Naive thymus-derived CD4-positive, alpha-beta T cell (primary cell): ENCODE results near the gene ATG10. TPM values are rescaled to one million over a fixed set of nuclear protein-coding genes. Genes with fewer than 3 reads are reported as not detected.
"Not testable (repeated sequence)": the region's sequence is repeated elsewhere in the genome, so short reads cannot be mapped to it uniquely, and the experiment has no call there.

Experiments used
- ATAC-seq: fragments of 150-1000 bp; cut with Tn5 transposase; 2 replicates; pipeline ENCODE4 v1.10.0; 2021; ENCODE audit warnings: mild to moderate bottlenecking, moderate library complexity
- CTCF ChIA-PET: fragments of 350-600 bp; sonication (Branson Sonifier 250); formaldehyde crosslinking; loops from one replicate; lab custom pipeline; 2021; ENCODE audit warnings: antibody characterized with exemption; lab: Charles Lee
- POLR2A ChIA-PET: fragments of 350-600 bp; sonication (Branson Sonifier 250); formaldehyde crosslinking; loops from one replicate; lab custom pipeline; 2021; ENCODE audit warnings: antibody characterized with exemption, inconsistent platforms; lab: Charles Lee
- DNase-seq, 9 donors: peaks; one replicate each; pipeline versions ENCODE4 v3.0.0 to v3.0.0-alpha.2; 2020 to 2022; ENCODE audit warnings: mixed read lengths in 1 of 9
- H3K27ac ChIP-seq: one replicate; pipeline ENCODE4 v1.7.0; 2013; ENCODE audit warnings: mild to moderate bottlenecking, low read depth, low read length, moderate library complexity
- H3K27me3 ChIP-seq, 2 donors: one replicate each; pipeline ENCODE4 v1.7.0; 2013; ENCODE audit warnings: low read length in 2 of 2, mild to moderate bottlenecking in 2 of 2, moderate library complexity in 2 of 2; ENCODE audit not compliant: control insufficient read depth in 2 of 2, insufficient read depth in 2 of 2
- H3K36me3 ChIP-seq, 3 experiments: 1 replicate in 2 of 3; 2 replicates in 1 of 3; pipeline ENCODE4 v1.7.0; 2013; ENCODE audit warnings: low read length in 3 of 3, mild to moderate bottlenecking in 3 of 3, moderate library complexity in 1 of 3; ENCODE audit not compliant: insufficient read depth in 3 of 3, control insufficient read depth in 2 of 3
- H3K4me1 ChIP-seq, 2 donors: one replicate each; pipeline ENCODE4 v1.7.0; 2013; ENCODE audit warnings: low read length in 2 of 2, mild to moderate bottlenecking in 2 of 2, moderate library complexity in 1 of 2; ENCODE audit not compliant: control insufficient read depth in 2 of 2, insufficient read depth in 2 of 2
- H3K4me3 ChIP-seq: 2 replicates; pipeline ENCODE4 v1.7.0; 2013; ENCODE audit warnings: mild to moderate bottlenecking, low read length
- H3K9me3 ChIP-seq, 3 experiments: 1 replicate in 2 of 3; 2 replicates in 1 of 3; pipeline ENCODE4 v1.7.0; 2013; ENCODE audit warnings: low read length in 3 of 3; ENCODE audit not compliant: control insufficient read depth in 2 of 3
- H3K27ac Mint-ChIP-seq, 9 donors: one replicate each; pipeline ENCODE4 v1.8.0; 2020 to 2022; ENCODE audit warnings: mixed read lengths in 9 of 9, mild to moderate bottlenecking in 8 of 9, moderate library complexity in 5 of 9, inconsistent platforms in 2 of 9
- H3K27me3 Mint-ChIP-seq, 5 donors: one replicate each; pipeline ENCODE4 v1.8.0; 2021 to 2022; ENCODE audit warnings: mixed read lengths in 5 of 5, mild to moderate bottlenecking in 1 of 5
- H3K36me3 Mint-ChIP-seq, 5 donors: one replicate each; pipeline ENCODE4 v1.8.0; 2020 to 2022; ENCODE audit warnings: mixed read lengths in 5 of 5, mild to moderate bottlenecking in 3 of 5, inconsistent platforms in 1 of 5
- H3K4me1 Mint-ChIP-seq, 7 donors: one replicate each; pipeline ENCODE4 v1.8.0; 2020 to 2022; ENCODE audit warnings: mixed read lengths in 7 of 7, mild to moderate bottlenecking in 3 of 7, inconsistent platforms in 1 of 7
- H3K4me3 Mint-ChIP-seq, 10 donors: one replicate each; pipeline ENCODE4 v1.8.0; 2020 to 2022; ENCODE audit warnings: mild to moderate bottlenecking in 10 of 10, mixed read lengths in 10 of 10, moderate library complexity in 6 of 10, inconsistent platforms in 2 of 10
- H3K9me3 Mint-ChIP-seq, 11 donors: one replicate each; pipeline ENCODE4 v1.8.0; 2020 to 2022; ENCODE audit warnings: mixed read lengths in 11 of 11, mild to moderate bottlenecking in 4 of 11, inconsistent platforms in 1 of 11, moderate library complexity in 1 of 11
- intact Hi-C, 2 donors: fragments of 100-400 bp; cut with micrococcal nuclease; formaldehyde crosslinking; loops; one replicate each; pipeline ENCODE4 v1.15.1; 2023
- polyA plus RNA-seq, 2 donors: library from polyadenylated mRNA; unstranded; fragments of 300-500 nt; fragmentation: Illumina TruSeq; gene quantifications; one replicate each; pipeline ENCODE4 v1.2.3, GENCODE V29; 2021
- total RNA-seq, 6 experiments: library from RNA in 5 of 6; stranded (reverse) in 5 of 6; gene quantifications; 1 replicate in 5 of 6; 2 replicates in 1 of 6; pipeline ENCODE4 v1.2.3 and lab custom pipeline; 2021 to 2026

Gene ATG10
- total and polyA plus RNA-seq, 7 experiments from 2014 or later = 6.4 to 14.4 (median 9.1) TPM

DNA sequence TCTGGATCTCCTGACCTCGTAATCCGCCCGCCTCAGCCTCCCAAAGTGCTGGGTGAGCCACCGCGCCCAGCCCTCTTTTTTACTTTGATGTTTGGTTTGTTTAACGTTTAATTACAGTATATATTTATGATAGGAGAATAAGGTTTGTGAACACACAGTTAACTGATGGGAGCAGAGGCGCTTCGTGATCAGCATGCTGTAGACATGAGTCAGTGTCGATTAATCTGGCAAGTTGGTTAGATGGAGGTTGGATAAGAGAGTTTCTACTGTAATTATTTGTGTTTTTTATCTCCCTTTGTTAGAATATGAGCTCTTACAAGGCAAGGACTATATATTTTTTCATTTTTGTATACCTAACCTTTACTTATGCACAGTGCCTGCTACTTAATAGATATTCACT lies 14.3 kb downstream of the ATG10 start:
- H3K4me3 ChIP-seq = no peak overlapping the region
- Mint-ChIP-seq H3K36me3 (peaks cover 3 to 55% (median 40%) of the 10 kb centered on the region in 5 donors), H3K4me1 (peaks cover 0 to 6% (median 0%) of the 10 kb centered on the region in 7 donors), H3K9me3 (peaks cover 0 to 9% (median 0%) of the 10 kb centered on the region in 11 donors), H3K27me3 (no peaks in the 10 kb centered on the region), H3K27ac (no peak overlapping the region), H3K4me3 (no peak overlapping the region)
- no peak for DNase-seq
- POLR2A ChIA-PET = no interaction called here
- no peak for ATAC-seq
- peaks cover 0 to 10% (median 0%) of the 10 kb centered on the region in 3 experiments for H3K36me3 ChIP-seq
- CTCF ChIA-PET = no interaction called here
- intact Hi-C loops = no loop called here
- H3K27ac ChIP-seq = no peak overlapping the region
- H3K9me3 ChIP-seq = no peaks in the 10 kb centered on the region
- no peaks in the 10 kb centered on the region for H3K27me3 ChIP-seq
- no peaks in the 10 kb centered on the region for H3K4me1 ChIP-seq

DNA sequence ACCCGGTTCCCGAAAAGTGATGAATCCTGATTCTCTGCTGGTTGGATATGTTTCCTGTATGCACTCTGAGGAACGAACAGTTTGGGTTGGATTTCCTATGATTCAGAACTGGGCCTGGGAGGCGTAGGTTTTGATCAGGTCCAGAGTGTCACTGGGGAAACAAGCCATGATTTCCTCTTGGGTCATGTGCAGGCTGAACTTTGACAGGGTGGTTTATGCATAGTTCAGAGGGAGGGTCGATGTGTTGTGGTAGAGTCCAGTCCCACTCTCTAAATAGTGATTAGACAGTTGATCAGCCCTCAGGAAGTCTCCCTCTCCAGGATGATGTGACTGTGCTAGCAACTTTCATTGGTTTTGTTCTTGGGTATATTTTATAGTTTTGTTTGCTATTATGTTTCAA lies 17.4 kb downstream of the ATG10 start:
- Histone ChIP-seq H3K27ac (no peak overlapping the region), H3K4me1 (no peaks in the 10 kb centered on the region), H3K27me3 (no peaks in the 10 kb centered on the region), H3K4me3 (no peak overlapping the region), H3K9me3 (no peaks in the 10 kb centered on the region), H3K36me3 (peaks cover 0 to 10% (median 0%) of the 10 kb centered on the region in 3 experiments)
- no peak for ATAC-seq
- Mint-ChIP-seq H3K36me3 (peaks cover 3 to 49% (median 33%) of the 10 kb centered on the region in 5 donors), H3K27me3 (no peaks in the 10 kb centered on the region), H3K27ac (no peak overlapping the region), H3K4me3 (no peak overlapping the region), H3K9me3 (peaks cover 0 to 8% (median 0%) of the 10 kb centered on the region in 11 donors), H3K4me1 (peaks cover 0 to 6% (median 0%) of the 10 kb centered on the region in 7 donors)
- CTCF ChIA-PET = no interaction called here
- intact Hi-C loops = no loop called here
- POLR2A ChIA-PET = no interaction called here
- DNase-seq = no peak

GRCh38 chr5:81994679-81995078 lies 22.9 kb downstream of the ATG10 start:
- Mint-ChIP-seq H3K9me3 (peaks cover 0 to 25% (median 11%) of the 10 kb centered on the region in 11 donors), H3K27ac (no peak overlapping the region), H3K27me3 (no peaks in the 10 kb centered on the region), H3K4me1 (peaks cover 0 to 10% (median 6%) of the 10 kb centered on the region in 7 donors), H3K4me3 (no peak overlapping the region), H3K36me3 (peaks cover 23 to 69% (median 52%) of the 10 kb centered on the region in 5 donors)
- no peak overlapping the region for H3K27ac ChIP-seq
- ATAC-seq (no peak), DNase-seq (no peak)
- H3K9me3 ChIP-seq = no peaks in the 10 kb centered on the region
- H3K27me3 ChIP-seq = no peaks in the 10 kb centered on the region
- peaks cover 0 to 3% (median 0%) of the 10 kb centered on the region in 3 experiments for H3K36me3 ChIP-seq
- ChIA-PET POLR2A (no interaction called here), CTCF (interaction anchor here (0.6 kb wide), 1 partner anchor 251 kb away, joined by 3 read pairs; no protein-coding TSS in a partner anchor)
- intact Hi-C loops = no loop called here
- H3K4me3 ChIP-seq = no peak overlapping the region
- H3K4me1 ChIP-seq = no peaks in the 10 kb centered on the region

DNA sequence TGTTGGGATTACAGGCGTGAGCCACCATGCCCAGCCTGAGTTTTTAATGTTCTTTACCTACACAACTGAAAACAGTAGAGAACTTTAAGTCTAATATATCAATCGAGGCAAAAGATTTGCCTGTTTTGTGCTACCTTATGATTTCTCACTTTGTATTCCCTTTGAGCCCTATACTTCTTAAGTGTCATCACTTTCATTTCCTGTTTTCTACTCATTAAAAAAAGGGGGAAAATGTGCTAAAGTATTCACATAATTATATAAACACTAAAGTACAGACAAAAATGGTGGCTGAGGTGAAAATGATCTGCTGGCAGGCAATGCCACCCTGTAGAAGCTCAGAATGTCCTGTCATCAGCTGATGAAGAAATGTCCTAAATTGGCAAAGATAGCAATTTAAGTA lies 23.6 kb downstream of the ATG10 start:
- no peaks in the 10 kb centered on the region for H3K27me3 ChIP-seq
- peaks cover 0 to 10% (median 6%) of the 10 kb centered on the region in 7 donors for H3K4me1 Mint-ChIP-seq
- H3K4me1 ChIP-seq = no peaks in the 10 kb centered on the region
- ChIA-PET CTCF (no interaction called here), POLR2A (no interaction called here)
- H3K4me3 Mint-ChIP-seq = no peak overlapping the region
- no peak overlapping the region for H3K27ac Mint-ChIP-seq
- peaks cover 0 to 31% (median 13%) of the 10 kb centered on the region in 11 donors for H3K9me3 Mint-ChIP-seq
- ATAC-seq = no peak
- H3K9me3 ChIP-seq = no peaks in the 10 kb centered on the region
- no peaks in the 10 kb centered on the region for H3K27me3 Mint-ChIP-seq
- H3K4me3 ChIP-seq = no peak overlapping the region
- no peak for DNase-seq
- intact Hi-C loops = no loop called here
- H3K36me3 ChIP-seq = peaks cover 0 to 3% (median 0%) of the 10 kb centered on the region in 3 experiments
- H3K36me3 Mint-ChIP-seq = peaks cover 27 to 69% (median 54%) of the 10 kb centered on the region in 5 donors
- H3K27ac ChIP-seq = no peak overlapping the region

- H3K4me1 Mint-ChIP-seq = peaks cover 0 to 4% (median 0%) of the 10 kb centered on the region in 7 donors
- H3K27me3 Mint-ChIP-seq = no peaks in the 10 kb centered on the region
- Histone ChIP-seq H3K4me3 (no peak overlapping the region), H3K36me3 (no peaks in the 10 kb centered on the region), H3K9me3 (no peaks in the 10 kb centered on the region), H3K27me3 (no peaks in the 10 kb centered on the region), H3K4me1 (no peaks in the 10 kb centered on the region), H3K27ac (no peak overlapping the region)
- intact Hi-C loops = no loop called here
- peaks cover 9 to 33% (median 21%) of the 10 kb centered on the region in 5 donors for H3K36me3 Mint-ChIP-seq
- H3K4me3 Mint-ChIP-seq = no peak overlapping the region
- no peak for DNase-seq
- H3K27ac Mint-ChIP-seq = no peak overlapping the region
- POLR2A ChIA-PET = no interaction called here
- CTCF ChIA-PET = interaction anchor here (0.7 kb wide), 2 partner anchors 184 to 1443 kb away, joined by 3 to 9 read pairs; no protein-coding TSS in a partner anchor
- no peak for ATAC-seq
- peaks cover 0 to 17% (median 3%) of the 10 kb centered on the region in 11 donors for H3K9me3 Mint-ChIP-seq
Observed at GRCh38 chr5:82004511-82004910, 32.7 kb downstream of the ATG10 start.

- H3K27me3 ChIP-seq, intact Hi-C loops, H3K4me1 Mint-ChIP-seq, H3K9me3 ChIP-seq, H3K36me3 ChIP-seq, H3K9me3 Mint-ChIP-seq, H3K27ac Mint-ChIP-seq, CTCF ChIA-PET, H3K27me3 Mint-ChIP-seq, H3K4me1 ChIP-seq, POLR2A ChIA-PET, DNase-seq, ATAC-seq, H3K27ac ChIP-seq, H3K4me3 ChIP-seq, H3K4me3 Mint-ChIP-seq: not testable (repeated sequence)
- peaks cover 7 to 34% (median 26%) of the 10 kb centered on the region in 5 donors for H3K36me3 Mint-ChIP-seq
Observed at GRCh38 chr5:82009869-82010268, 38.0 kb downstream of the ATG10 start.

DNA sequence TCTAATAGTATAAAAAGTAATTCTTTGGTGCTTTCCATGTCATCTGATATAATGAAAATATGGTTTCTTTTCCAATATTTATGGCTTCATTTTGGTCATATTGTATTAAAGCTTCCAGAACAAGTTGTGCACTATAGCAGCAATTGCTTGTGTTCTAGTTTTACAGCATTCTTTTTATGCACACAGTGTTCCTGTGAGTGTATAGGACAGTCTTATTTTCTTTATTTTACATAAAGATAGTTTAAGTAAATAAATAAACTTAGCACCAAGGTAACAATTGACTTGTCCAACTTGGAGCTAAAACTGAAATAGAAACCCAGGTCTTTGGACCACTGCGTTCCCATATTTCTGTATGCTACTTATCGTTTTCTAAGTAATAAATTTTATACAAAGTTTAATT lies 38.9 kb downstream of the ATG10 start:
- Mint-ChIP-seq H3K4me1 (peaks cover 0 to 5% (median 0%) of the 10 kb centered on the region in 7 donors), H3K9me3 (peaks cover 0 to 14% (median 4%) of the 10 kb centered on the region in 11 donors), H3K27ac (no peak overlapping the region), H3K27me3 (no peaks in the 10 kb centered on the region), H3K36me3 (peaks cover 12 to 39% (median 30%) of the 10 kb centered on the region in 5 donors), H3K4me3 (no peak overlapping the region)
- ChIA-PET CTCF (no interaction called here), POLR2A (no interaction called here)
- Histone ChIP-seq H3K27me3 (no peaks in the 10 kb centered on the region), H3K4me1 (no peaks in the 10 kb centered on the region), H3K36me3 (no peaks in the 10 kb centered on the region), H3K4me3 (no peak overlapping the region), H3K9me3 (no peaks in the 10 kb centered on the region), H3K27ac (no peak overlapping the region)
- intact Hi-C loops = no loop called here
- DNase-seq = no peak
- no peak for ATAC-seq
